Memory B cell (primary cell): Measurements from ENCODE around the gene GDPGP1.

Experiments
- ATAC-seq: fragments of 150-1000 bp; cut with Tn5 transposase; 2 replicates; pipeline ENCODE4 v1.10.0; 2021; ENCODE audit warnings: low read depth, mild to moderate bottlenecking, moderate library complexity
- DNase-seq, 2 donors: peaks; one replicate each; pipeline ENCODE4 v3.0.0; 2022; ENCODE audit warnings: low spot score in 2 of 2
- H3K27ac Mint-ChIP-seq: one replicate; pipeline ENCODE4 v1.8.0; 2022; ENCODE audit warnings: mild to moderate bottlenecking, moderate library complexity, mixed read lengths
- H3K27me3 Mint-ChIP-seq: one replicate; pipeline ENCODE4 v1.8.0; 2022; ENCODE audit warnings: mixed read lengths
- H3K36me3 Mint-ChIP-seq: one replicate; pipeline ENCODE4 v1.8.0; 2022; ENCODE audit warnings: mild to moderate bottlenecking, mixed read lengths
- H3K4me1 Mint-ChIP-seq: one replicate; pipeline ENCODE4 v1.8.0; 2022; ENCODE audit warnings: mixed read lengths
- H3K4me3 Mint-ChIP-seq: one replicate; pipeline ENCODE4 v1.8.0; 2022; ENCODE audit warnings: mild to moderate bottlenecking, moderate library complexity, mixed read lengths
- H3K9me3 Mint-ChIP-seq: one replicate; pipeline ENCODE4 v1.8.0; 2022; ENCODE audit warnings: mixed read lengths

GDPGP1 gene

GRCh38 chr15:90200534-90201129 is 33.4 kb upstream of the GDPGP1 start:
- peaks cover 52% of the 10 kb centered on the region for H3K4me1 Mint-ChIP-seq
- no peaks in the 10 kb centered on the region for H3K9me3 Mint-ChIP-seq
- H3K27ac Mint-ChIP-seq, result peak overlapping the region; percentile 56
- no peaks in the 10 kb centered on the region for H3K27me3 Mint-ChIP-seq
- peak overlapping the region; percentile 90 for H3K4me3 Mint-ChIP-seq
- ATAC-seq (no peak), DNase-seq (no peak)
- peaks cover 14% of the 10 kb centered on the region for H3K36me3 Mint-ChIP-seq

DNA sequence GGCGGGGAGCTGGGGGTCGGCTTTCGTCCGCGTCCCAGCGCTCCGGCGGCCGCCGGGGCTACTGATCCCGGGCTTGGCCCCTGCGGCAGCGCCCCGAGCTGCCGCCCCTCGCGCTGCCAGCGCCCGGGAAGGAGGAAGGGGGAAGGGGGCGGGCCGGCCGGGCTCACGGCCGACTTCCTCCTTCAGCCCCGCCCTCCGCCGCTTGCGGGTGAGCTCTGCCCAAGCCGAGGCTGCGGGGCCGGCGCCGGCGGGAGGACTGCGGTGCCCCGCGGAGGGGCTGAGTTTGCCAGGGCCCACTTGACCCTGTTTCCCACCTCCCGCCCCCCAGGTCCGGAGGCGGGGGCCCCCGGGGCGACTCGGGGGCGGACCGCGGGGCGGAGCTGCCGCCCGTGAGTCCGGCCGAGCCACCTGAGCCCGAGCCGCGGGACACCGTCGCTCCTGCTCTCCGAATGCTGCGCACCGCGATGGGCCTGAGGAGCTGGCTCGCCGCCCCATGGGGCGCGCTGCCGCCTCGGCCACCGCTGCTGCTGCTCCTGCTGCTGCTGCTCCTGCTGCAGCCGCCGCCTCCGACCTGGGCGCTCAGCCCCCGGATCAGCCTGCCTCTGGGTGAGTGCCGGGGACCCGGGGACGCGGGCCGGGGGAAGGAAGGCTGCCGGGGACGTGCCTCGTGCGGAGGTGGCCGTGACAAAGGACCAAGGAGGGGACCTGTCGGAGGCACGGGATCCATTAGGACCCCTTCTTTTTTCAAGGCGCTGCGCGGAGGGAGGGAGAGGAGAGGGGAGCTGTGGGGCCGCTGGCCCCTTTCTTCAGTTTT is 32.7 kb upstream of the GDPGP1 start, which contains the start of gene SEMA4B:
TSS of gene SEMA4B (plus strand) at position 201 of the 814 bp plus-strand sequence. CDS start at position 450, 249 bp downstream.
- DNase-seq (peak; percentile 57 to 72), ATAC-seq (peak; percentile 91)
- Mint-ChIP-seq H3K27me3 (no peaks in the 10 kb centered on the region), H3K27ac (peak within 1 kb of the TSS; percentile 93), H3K4me3 (peak within 1 kb of the TSS; percentile 98), H3K36me3 (peaks cover 18% of the 10 kb centered on the region), H3K4me1 (peaks cover 59% of the 10 kb centered on the region), H3K9me3 (no peaks in the 10 kb centered on the region)

DNA sequence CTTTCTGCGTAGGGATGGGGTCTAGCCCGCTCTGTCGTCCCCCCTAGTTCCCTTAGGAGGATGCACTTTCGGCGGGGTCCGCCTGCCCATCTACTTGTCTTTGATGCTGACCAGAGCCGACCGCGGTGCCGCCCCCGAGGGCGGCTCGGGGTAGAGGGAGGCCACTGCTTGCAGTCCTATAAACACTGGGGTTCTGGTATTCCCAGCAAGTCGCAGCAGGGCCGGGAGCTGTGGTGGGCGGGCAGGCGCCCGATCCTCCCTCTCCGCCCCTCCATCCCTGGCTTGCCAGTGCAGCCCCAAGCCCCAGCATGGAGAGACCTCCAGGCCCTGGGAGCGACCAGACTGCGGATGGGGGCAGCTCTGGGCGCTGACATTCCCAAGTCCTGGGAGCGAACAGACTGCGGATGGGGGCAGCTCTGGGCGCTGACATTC is 32.0 kb upstream of the GDPGP1 start:
- no peak for ATAC-seq
- peak overlapping the region; percentile 98 for H3K4me3 Mint-ChIP-seq
- H3K4me1 Mint-ChIP-seq, result peaks cover 58% of the 10 kb centered on the region
- H3K27ac Mint-ChIP-seq, result peak overlapping the region; percentile 93
- no peaks in the 10 kb centered on the region for H3K9me3 Mint-ChIP-seq
- no peak for DNase-seq
- peaks cover 20% of the 10 kb centered on the region for H3K36me3 Mint-ChIP-seq
- H3K27me3 Mint-ChIP-seq, result no peaks in the 10 kb centered on the region

DNA sequence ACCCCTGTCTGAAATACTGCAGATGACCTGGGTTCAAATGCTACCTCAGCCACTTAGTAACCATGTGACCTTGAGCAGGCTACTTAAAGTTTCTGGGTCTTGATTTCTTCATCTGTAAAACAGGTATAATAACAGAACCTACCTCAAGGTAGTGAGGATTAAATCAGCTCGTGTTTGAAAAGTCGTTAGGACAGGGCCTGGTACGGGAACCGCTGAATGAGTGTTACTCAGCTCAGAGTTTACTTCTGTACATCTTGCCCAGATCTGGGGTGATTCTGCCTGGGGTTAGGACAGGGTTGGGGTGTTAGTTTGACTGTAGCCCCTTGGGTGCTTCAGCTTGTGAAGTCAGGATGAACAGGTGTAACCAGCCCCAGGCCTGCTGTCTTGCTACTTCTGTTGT is 31.1 kb upstream of the GDPGP1 start:
- DNase-seq (no peak), ATAC-seq (no peak)
- H3K36me3 Mint-ChIP-seq, result peaks cover 27% of the 10 kb centered on the region
- peaks cover 62% of the 10 kb centered on the region for H3K4me1 Mint-ChIP-seq
- peak overlapping the region; percentile 98 for H3K4me3 Mint-ChIP-seq
- H3K9me3 Mint-ChIP-seq, result no peaks in the 10 kb centered on the region
- no peaks in the 10 kb centered on the region for H3K27me3 Mint-ChIP-seq
- H3K27ac Mint-ChIP-seq, result peak overlapping the region; percentile 93

DNA sequence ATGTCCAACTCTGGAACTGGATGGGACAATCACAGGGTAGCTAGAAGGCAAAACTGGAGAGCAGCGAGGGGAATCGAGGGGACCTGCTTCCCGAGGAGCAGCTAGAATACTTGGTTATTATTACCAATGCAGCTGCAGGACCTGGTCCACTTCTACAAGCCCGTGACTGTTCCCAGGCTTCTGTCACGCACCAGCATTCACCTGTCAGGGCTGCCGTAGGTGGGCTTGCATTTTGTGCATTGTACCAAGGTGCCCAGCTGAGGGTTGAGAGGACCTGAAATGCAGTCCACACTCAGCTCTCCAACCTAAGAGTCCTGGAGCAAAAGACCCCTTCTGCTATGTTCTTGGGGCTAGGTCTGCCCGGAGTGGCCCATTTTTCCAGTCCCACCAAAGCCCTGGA is 30.5 kb upstream of the GDPGP1 start:
- ATAC-seq, result no peak
- Mint-ChIP-seq H3K4me3 (peak overlapping the region; percentile 98), H3K27ac (peak overlapping the region; percentile 93)

GRCh38 chr15:90203922-90204321 is 30.1 kb upstream of the GDPGP1 start:
- Mint-ChIP-seq H3K36me3 (peaks cover 29% of the 10 kb centered on the region), H3K27ac (peak overlapping the region; percentile 75), H3K4me3 (peak overlapping the region; percentile 98), H3K9me3 (no peaks in the 10 kb centered on the region), H3K27me3 (no peaks in the 10 kb centered on the region), H3K4me1 (peaks cover 64% of the 10 kb centered on the region)
- DNase-seq (no peak), ATAC-seq (no peak)

More for the DNA sequence above, 30.5 kb upstream of the GDPGP1 start:
- peaks cover 26% of the 10 kb centered on the region for H3K36me3 Mint-ChIP-seq
- H3K9me3 Mint-ChIP-seq, result no peaks in the 10 kb centered on the region
- H3K27me3 Mint-ChIP-seq, result no peaks in the 10 kb centered on the region
- peaks cover 62% of the 10 kb centered on the region for H3K4me1 Mint-ChIP-seq
- no peak for DNase-seq

GRCh38 chr15:90205050-90205848 is 28.8 kb upstream of the GDPGP1 start:
- no peaks in the 10 kb centered on the region for H3K9me3 Mint-ChIP-seq
- DNase-seq (no peak), ATAC-seq (no peak)
- H3K27ac Mint-ChIP-seq, result peak overlapping the region; percentile 64
- H3K27me3 Mint-ChIP-seq, result no peaks in the 10 kb centered on the region
- peaks cover 68% of the 10 kb centered on the region for H3K4me1 Mint-ChIP-seq
- peaks cover 41% of the 10 kb centered on the region for H3K36me3 Mint-ChIP-seq
- H3K4me3 Mint-ChIP-seq, result peak overlapping the region; percentile 98

DNA sequence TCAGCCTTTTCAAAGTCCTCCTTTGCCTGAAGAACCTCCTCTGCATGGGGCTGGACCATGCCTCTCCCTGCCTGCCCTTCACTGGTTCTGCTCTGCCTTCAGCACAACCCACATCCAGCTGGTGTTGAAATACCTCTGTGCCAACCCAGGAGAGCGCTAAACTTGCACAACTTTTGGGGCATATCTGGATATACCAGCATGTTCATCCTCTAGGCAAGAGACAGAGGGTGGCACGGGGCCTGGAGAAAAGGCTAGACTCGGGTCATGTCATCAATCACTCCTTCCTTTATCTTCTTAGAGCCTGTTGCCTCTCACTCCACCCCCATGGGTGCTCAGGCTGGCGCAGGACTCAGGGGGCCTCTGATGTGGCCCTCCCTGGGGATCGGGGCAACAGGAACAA is 28.1 kb upstream of the GDPGP1 start:
- no peak for ATAC-seq
- H3K27ac Mint-ChIP-seq, result peak overlapping the region; percentile 64
- H3K9me3 Mint-ChIP-seq, result no peaks in the 10 kb centered on the region
- peaks cover 46% of the 10 kb centered on the region for H3K36me3 Mint-ChIP-seq
- no peaks in the 10 kb centered on the region for H3K27me3 Mint-ChIP-seq
- peaks cover 72% of the 10 kb centered on the region for H3K4me1 Mint-ChIP-seq
- no peak for DNase-seq
- H3K4me3 Mint-ChIP-seq, result peak overlapping the region; percentile 67

GRCh38 chr15:90207252-90207651 is 26.8 kb upstream of the GDPGP1 start:
- DNase-seq, result no peak
- peaks cover 81% of the 10 kb centered on the region for H3K4me1 Mint-ChIP-seq
- H3K4me3 Mint-ChIP-seq, result peak overlapping the region; percentile 21
- no peaks in the 10 kb centered on the region for H3K27me3 Mint-ChIP-seq
- peak overlapping the region; percentile 64 for H3K27ac Mint-ChIP-seq
- H3K9me3 Mint-ChIP-seq, result no peaks in the 10 kb centered on the region
- ATAC-seq, result no peak
- H3K36me3 Mint-ChIP-seq, result peaks cover 48% of the 10 kb centered on the region

DNA sequence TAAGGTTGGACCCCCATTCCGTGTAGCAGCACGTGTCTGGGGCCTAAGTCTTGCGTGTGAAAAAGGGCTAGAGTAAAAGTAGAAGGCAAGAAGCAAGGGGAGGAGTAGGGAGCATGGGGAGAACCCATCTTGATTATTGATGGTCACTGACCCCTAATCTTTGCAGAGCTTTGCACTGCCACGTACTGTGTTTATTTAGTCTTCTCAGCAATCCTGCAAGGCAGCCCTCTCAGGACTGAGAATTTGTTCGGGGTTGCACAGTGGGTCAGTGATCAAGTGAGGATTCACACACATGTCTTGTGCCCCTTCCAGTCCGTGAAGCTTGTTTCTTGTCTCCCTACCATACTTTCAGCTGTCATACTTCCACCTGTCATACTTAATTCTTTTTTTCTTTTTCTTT is 25.7 kb upstream of the GDPGP1 start:
- peaks cover 78% of the 10 kb centered on the region for H3K4me1 Mint-ChIP-seq
- no peak for ATAC-seq
- no peak overlapping the region for H3K4me3 Mint-ChIP-seq
- no peaks in the 10 kb centered on the region for H3K27me3 Mint-ChIP-seq
- peak overlapping the region; percentile 91 for H3K27ac Mint-ChIP-seq
- DNase-seq, result no peak
- H3K9me3 Mint-ChIP-seq, result no peaks in the 10 kb centered on the region
- H3K36me3 Mint-ChIP-seq, result peaks cover 44% of the 10 kb centered on the region

DNA sequence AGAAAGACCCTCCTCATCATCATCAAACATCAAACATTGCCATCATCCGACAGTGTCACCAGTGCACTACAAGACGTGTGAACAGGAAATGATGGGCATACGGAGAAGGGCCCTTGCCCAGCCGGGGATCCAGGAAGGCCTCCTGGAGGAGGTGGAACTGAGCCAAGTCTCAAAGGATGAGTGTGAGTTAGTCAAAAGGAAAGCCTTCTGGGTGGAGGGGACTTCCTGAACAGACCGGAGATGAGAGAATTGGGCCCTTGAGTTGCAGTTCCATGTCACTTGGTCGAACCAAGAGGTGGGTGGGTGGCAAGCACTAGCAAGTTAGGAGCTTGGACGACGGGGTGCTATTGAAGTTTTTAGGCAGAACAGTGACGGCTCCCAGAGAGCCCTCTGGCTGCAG is 24.4 kb upstream of the GDPGP1 start:
- Mint-ChIP-seq H3K4me3 (peak overlapping the region; percentile 65), H3K27ac (peak overlapping the region; percentile 91), H3K9me3 (no peaks in the 10 kb centered on the region), H3K36me3 (peaks cover 45% of the 10 kb centered on the region), H3K27me3 (no peaks in the 10 kb centered on the region), H3K4me1 (peaks cover 77% of the 10 kb centered on the region)
- no peak for ATAC-seq
- no peak for DNase-seq

DNA sequence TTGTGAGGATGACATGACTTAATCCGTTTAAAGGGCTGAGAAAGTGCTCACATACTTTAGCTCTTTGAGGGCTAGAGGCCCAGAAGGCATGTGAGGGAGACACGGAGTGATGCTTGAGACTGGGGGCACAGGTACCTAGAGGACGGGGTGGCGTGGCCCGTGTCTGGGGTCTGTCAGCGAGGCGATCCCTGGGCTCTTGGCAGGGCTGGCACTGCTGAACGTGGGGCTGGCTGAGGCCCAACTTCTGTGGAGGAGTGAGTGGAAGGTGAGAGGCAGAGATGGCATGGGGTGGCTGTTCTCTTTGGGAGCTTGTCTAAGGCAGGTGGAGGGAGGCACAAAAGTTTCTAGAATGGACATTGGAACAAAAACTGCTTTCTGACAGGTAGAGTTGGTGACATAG is 23.4 kb upstream of the GDPGP1 start:
- Mint-ChIP-seq H3K4me1 (peaks cover 71% of the 10 kb centered on the region), H3K4me3 (peak overlapping the region; percentile 65)

GRCh38 chr15:90211009-90211408 is 23.0 kb upstream of the GDPGP1 start:
- ATAC-seq (no peak), DNase-seq (no peak)
- Mint-ChIP-seq H3K9me3 (no peaks in the 10 kb centered on the region), H3K27me3 (no peaks in the 10 kb centered on the region), H3K4me3 (peak overlapping the region; percentile 65), H3K27ac (peak overlapping the region; percentile 91), H3K36me3 (peaks cover 47% of the 10 kb centered on the region), H3K4me1 (peaks cover 69% of the 10 kb centered on the region)

More for the DNA sequence above, 23.4 kb upstream of the GDPGP1 start:
- Mint-ChIP-seq H3K27me3 (no peaks in the 10 kb centered on the region), H3K27ac (peak overlapping the region; percentile 91), H3K9me3 (no peaks in the 10 kb centered on the region), H3K36me3 (peaks cover 48% of the 10 kb centered on the region)
- DNase-seq (no peak), ATAC-seq (no peak)
